GM12872 (cell line): ENCODE measurements around the gene CRACDL.

Experiments used
- CTCF ChIP-seq: IDR thresholded peaks from 3 replicates; pipeline ENCODE4 v1.5.1; 2011; ENCODE audit warnings: low read depth, mild to moderate bottlenecking, low read length, moderate library complexity; ENCODE audit not compliant: insufficient read depth

The CRACDL gene

GRCh38 chr2:98829581-98830270, 106.3 kb downstream of the CRACDL start:
- no peak for TF ChIP-seq CTCF

DNA sequence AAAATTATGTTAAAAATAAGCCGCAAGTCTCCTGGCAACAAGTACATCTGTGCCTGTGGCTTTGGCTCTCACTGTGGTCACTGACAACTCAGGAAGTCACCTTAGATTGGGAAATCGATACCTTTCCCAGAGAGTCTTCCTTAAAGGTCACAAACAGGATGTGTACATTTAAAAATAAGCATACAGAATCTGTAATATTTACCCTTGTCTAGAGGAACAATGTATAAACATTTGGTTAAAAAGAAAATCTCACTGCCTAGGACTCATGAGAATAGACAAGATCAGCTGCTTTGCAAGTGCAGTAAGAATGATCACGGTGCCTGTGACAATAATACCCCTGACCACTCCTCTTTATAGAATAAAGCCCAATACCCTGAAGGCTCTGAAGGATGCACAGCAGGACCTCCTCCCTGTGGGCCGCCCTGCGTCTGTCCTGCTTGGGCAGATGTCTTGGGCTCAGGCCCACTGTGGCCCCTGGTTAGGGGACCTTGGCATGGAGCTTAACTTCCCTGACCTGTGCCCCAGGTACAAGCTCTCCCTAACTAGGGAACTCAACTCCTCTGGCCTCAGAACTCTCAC, 107.1 kb downstream of the CRACDL start:
- TF ChIP-seq CTCF: no peak

DNA sequence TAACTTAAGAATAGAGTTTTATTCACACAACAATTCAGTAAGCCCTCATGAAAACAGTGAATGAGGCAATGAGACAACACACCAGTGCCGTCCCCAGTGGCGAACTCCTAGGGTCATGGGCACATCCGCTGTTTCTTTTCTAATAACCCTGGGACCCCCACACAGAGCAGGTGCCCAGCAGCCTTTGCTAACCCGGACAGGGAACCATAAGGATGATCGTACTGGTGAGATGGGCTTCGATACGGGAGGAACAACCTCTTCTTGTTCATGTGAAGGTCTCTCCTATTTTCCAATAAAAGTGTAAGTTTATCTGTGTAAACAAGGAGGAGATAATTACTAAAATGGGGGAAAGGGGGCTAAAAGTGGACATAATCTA, 107.7 kb downstream of the CRACDL start:
- no peak for TF ChIP-seq CTCF

DNA sequence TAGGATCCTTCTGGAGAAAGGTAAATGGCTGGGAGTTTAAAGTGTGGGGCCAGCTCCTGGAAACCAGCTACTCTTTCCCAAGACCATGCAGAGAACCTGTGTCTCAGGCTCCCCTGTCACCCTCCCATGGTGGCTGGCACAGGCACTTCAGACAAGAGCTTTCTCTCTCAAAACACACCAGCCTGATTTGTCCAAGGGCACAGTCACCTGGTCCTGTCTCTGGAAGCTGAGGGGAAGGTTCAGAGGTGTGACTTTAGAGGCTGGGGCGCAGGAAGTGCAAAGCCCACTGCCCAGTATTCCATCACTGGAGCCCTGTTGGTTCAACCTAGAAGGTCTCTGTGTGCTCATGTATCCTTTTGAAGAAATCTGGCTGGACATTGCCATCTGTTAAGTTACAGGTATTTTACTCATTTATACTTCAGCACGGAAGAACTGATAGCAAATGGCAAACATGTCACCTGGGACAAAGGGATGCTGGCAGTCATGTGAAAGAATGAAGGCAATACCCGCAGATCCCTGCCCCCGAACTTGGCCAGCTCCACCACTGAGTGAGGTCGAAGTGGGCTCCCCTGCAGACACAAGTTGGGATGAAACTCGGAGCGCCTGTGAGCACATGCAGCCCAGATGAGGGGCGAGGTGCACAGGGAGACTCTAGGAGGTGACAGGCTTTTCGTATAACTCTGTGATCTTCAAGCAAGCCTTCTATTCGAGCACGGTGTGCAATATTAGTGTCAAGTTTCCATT, 108.2 kb downstream of the CRACDL start:
- TF ChIP-seq CTCF: no peak

DNA sequence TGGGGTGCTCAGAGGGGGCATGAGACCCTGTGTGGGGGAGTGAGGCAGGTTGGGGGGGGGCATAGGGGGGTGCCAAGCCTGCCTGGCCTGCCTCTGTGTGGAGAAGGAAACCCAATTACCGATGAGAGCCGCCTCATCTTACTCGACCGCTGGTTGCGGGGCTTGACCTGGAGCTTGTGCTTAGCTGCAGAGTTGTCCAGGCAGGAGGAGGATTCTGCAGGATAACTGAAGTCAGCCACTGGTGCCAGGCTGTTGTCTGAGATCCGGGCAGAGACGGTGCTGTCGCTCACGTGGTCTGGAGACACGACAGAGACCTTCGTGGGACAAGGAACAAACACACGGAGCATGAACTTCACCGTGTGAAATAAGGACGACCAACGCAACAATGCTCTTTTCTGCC, 109.2 kb downstream of the CRACDL start:
- TF ChIP-seq CTCF: no peak

DNA sequence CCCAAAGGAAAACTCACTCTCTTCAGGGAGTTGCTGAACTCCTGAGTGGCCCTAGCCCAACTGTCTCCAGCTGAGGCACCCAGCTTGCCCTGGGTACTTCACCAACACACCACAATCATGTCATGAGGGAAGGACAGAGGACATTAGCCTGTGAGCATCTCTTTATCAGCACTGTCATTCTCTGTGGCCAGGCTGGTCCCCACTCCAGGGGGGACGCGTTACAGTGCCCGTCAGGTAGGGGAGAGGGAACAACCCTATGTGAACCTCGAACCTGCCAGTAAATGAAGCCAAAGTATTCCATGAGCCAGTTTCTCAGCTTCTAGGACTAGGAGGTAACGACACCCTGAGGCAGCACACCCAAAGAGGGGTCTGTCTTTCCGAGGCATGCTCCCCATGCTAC, 110.2 kb downstream of the CRACDL start:
- TF ChIP-seq CTCF: no peak

GRCh38 chr2:98825404-98825803, 110.6 kb downstream of the CRACDL start:
- TF ChIP-seq CTCF: no peak
